Measurements from ENCODE around the gene SLIT3. TPM values are rescaled to one million over a fixed set of nuclear protein-coding genes. Genes with fewer than 3 reads are reported as not detected.
A peak's percentile ranks its signal among the peaks of the same experiment; 100 is the strongest.

The SLIT3 gene
- total RNA-seq, 1 donor from 2014 or later: 5.0 TPM

- DNase-seq (ENCODE audit: low read depth): no peak
- Histone ChIP-seq H3K4me3 (ENCODE audit: low read depth, low read length) (no peak overlapping the region), H3K36me3 (ENCODE audit: control insufficient read depth, insufficient read depth, low read length) (no peaks in the 10 kb centered on the region), H3K27me3 (ENCODE audit: control insufficient read depth, insufficient read depth, low read length) (no peaks in the 10 kb centered on the region)
- TF ChIP-seq CTCF (IDR thresholded peaks at IDR 0.05; ENCODE audit: insufficient read depth, low read length, poor library complexity, severe bottlenecking): no peak
Observed at GRCh38 chr5:168656633-168657032, 644.3 kb downstream of the SLIT3 start.

- H3K27me3 ChIP-seq (ENCODE audit: control insufficient read depth, insufficient read depth, low read length): no peaks in the 10 kb centered on the region
- no peak overlapping the region for H3K4me3 ChIP-seq (ENCODE audit: low read depth, low read length)
- no peak for TF ChIP-seq CTCF (IDR thresholded peaks at IDR 0.05; ENCODE audit: insufficient read depth, low read length, poor library complexity, severe bottlenecking)
- no peak for DNase-seq (ENCODE audit: low read depth)
- H3K36me3 ChIP-seq (ENCODE audit: control insufficient read depth, insufficient read depth, low read length): no peaks in the 10 kb centered on the region
Observed at GRCh38 chr5:168655316-168655715, 645.6 kb downstream of the SLIT3 start.

- no peak for TF ChIP-seq CTCF (IDR thresholded peaks at IDR 0.05; ENCODE audit: insufficient read depth, low read length, poor library complexity, severe bottlenecking)
- H3K36me3 ChIP-seq (ENCODE audit: control insufficient read depth, insufficient read depth, low read length): no peaks in the 10 kb centered on the region
- H3K27me3 ChIP-seq (ENCODE audit: control insufficient read depth, insufficient read depth, low read length): no peaks in the 10 kb centered on the region
- no peak for DNase-seq (ENCODE audit: low read depth)
- no peak overlapping the region for H3K4me3 ChIP-seq (ENCODE audit: low read depth, low read length)
Observed at GRCh38 chr5:168654211-168654721, 646.7 kb downstream of the SLIT3 start.

- no peak for DNase-seq (ENCODE audit: low read depth)
- TF ChIP-seq CTCF (IDR thresholded peaks at IDR 0.05; ENCODE audit: insufficient read depth, low read length, poor library complexity, severe bottlenecking): no peak
- Histone ChIP-seq H3K27me3 (ENCODE audit: control insufficient read depth, insufficient read depth, low read length) (no peaks in the 10 kb centered on the region), H3K36me3 (ENCODE audit: control insufficient read depth, insufficient read depth, low read length) (no peaks in the 10 kb centered on the region), H3K4me3 (ENCODE audit: low read depth, low read length) (no peak overlapping the region)
Observed at GRCh38 chr5:168653626-168654025, 647.3 kb downstream of the SLIT3 start.

GRCh38 chr5:168651648-168652047 lies 649.3 kb downstream of the SLIT3 start:
- TF ChIP-seq CTCF (IDR thresholded peaks at IDR 0.05; ENCODE audit: insufficient read depth, low read length, poor library complexity, severe bottlenecking): no peak
- H3K27me3 ChIP-seq (ENCODE audit: control insufficient read depth, insufficient read depth, low read length): no peaks in the 10 kb centered on the region
- DNase-seq (ENCODE audit: low read depth): peak; percentile 42
- no peaks in the 10 kb centered on the region for H3K36me3 ChIP-seq (ENCODE audit: control insufficient read depth, insufficient read depth, low read length)
- H3K4me3 ChIP-seq (ENCODE audit: low read depth, low read length): no peak overlapping the region

GRCh38 chr5:168649306-168649705 lies 651.6 kb downstream of the SLIT3 start:
- DNase-seq (ENCODE audit: low read depth): no peak
- Histone ChIP-seq H3K27me3 (ENCODE audit: control insufficient read depth, insufficient read depth, low read length) (no peaks in the 10 kb centered on the region), H3K36me3 (ENCODE audit: control insufficient read depth, insufficient read depth, low read length) (no peaks in the 10 kb centered on the region), H3K4me3 (ENCODE audit: low read depth, low read length) (no peak overlapping the region)
- no peak for TF ChIP-seq CTCF (IDR thresholded peaks at IDR 0.05; ENCODE audit: insufficient read depth, low read length, poor library complexity, severe bottlenecking)
